LNCaP clone FGC (cell line): ENCODE results near the gene FOSL1.

Experiments
- DNase-seq: peaks from one replicate; pipeline ENCODE4 v3.0.0-alpha.2; 2011; ENCODE audit warnings: low read depth
- H3K4me3 ChIP-seq: 2 replicates; pipeline ENCODE4 v1.5.1; 2011; ENCODE audit warnings: mild to moderate bottlenecking, low read depth, low read length, control low read depth
- CTCF ChIP-seq: IDR thresholded peaks from 2 replicates; pipeline ENCODE4 v1.5.1; 2012; ENCODE audit warnings: mild to moderate bottlenecking; ENCODE audit not compliant: control insufficient read depth, insufficient read depth; ENCODE audit errors: extremely low read depth

Gene FOSL1

GRCh38 chr11:65891219-65892136 lies 8.7 kb downstream of the FOSL1 start:
- peak overlapping the region; percentile 60 for H3K4me3 ChIP-seq
- no peak for DNase-seq
- TF ChIP-seq CTCF: no peak

DNA sequence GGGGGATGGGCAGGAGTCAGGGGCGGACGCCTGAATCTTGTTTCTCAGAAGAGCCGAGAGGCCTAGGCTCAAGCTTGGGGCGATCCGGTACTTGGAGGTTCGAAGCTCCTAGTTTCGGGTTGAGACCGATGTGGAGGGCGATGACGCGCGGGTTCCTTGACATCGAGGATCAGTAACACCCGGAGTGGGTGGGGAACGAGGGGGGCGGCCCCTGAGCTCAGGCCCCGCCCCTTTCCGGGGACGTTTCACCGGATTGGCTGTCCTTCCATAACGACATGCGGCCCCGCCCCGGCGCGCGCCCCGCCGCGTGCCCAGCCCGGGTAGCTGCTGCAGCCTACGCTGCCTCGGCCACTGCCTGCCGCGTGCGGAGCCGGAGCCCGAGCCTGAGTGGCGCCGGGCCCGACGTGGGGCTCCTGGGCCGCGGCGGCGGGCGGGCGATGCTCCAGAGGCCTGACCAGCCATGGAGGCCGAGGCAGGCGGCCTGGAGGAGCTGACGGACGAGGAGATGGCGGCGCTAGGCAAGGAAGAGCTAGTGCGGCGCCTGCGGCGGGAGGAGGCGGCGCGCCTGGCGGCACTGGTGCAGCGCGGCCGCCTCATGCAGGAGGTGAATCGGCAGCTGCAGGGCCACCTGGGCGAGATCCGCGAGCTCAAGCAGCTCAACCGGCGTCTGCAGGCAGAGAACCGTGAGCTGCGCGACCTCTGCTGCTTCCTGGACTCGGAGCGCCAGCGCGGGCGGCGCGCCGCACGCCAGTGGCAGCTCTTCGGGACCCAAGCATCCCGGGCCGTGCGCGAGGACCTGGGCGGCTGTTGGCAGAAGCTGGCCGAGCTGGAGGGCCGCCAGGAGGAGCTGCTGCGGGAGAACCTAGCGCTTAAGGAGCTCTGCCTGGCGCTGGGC lies 9.6 kb downstream of the FOSL1 start, which contains the start of gene CCDC85B:
Gene CCDC85B (plus strand): TSS at position 350 of the 895 bp plus-strand sequence. CDS start 111 bp downstream, at position 461.
- TF ChIP-seq CTCF: no peak
- peak; percentile 75 for DNase-seq
- peak within 1 kb of the TSS; percentile 60 for H3K4me3 ChIP-seq

DNA sequence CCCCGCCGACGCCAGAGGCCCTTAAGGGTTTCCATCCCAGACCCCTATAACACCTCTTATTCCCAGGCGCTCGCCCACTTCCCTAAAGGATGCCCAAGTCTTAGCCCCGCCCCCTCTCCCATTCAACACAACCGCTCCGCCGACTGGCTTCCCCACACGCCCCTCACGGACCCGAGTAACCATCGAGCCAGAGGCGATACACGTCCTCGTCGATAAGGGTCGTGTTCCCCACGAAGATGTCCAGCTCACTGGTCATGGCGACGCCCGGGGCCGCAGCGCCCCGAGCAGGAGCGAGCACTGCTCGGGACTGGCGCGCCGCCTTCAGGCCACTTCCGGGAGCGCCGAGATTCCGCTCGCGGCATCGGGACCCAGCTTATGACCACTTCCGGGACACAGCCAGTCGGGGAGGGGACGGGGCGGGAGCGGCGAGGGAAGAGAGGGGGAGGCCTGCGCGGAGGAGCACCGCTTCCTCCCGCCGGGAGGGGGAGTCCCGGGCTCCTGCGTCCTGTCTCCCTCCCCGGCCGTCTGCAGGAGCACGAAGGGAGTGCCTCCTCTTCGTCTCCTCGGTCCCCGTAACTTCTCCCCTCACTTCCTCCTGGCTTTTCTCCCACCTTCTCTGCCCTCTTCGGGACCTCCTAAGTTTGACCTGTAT lies 11.9 kb downstream of the FOSL1 start, which contains the start of gene FIBP:
Gene FIBP (minus strand): TSS at position 309 of the 652 bp plus-strand sequence. CDS start 53 bp downstream, at position 256.
- H3K4me3 ChIP-seq: peak within 1 kb of the TSS; percentile 83
- DNase-seq: peak; percentile 83
- peak; percentile 71 for TF ChIP-seq CTCF

- peak overlapping the region; percentile 83 for H3K4me3 ChIP-seq
- DNase-seq: peak; percentile 6
- TF ChIP-seq CTCF: no peak
Observed at GRCh38 chr11:65887723-65888162, 12.4 kb downstream of the FOSL1 start.

DNA sequence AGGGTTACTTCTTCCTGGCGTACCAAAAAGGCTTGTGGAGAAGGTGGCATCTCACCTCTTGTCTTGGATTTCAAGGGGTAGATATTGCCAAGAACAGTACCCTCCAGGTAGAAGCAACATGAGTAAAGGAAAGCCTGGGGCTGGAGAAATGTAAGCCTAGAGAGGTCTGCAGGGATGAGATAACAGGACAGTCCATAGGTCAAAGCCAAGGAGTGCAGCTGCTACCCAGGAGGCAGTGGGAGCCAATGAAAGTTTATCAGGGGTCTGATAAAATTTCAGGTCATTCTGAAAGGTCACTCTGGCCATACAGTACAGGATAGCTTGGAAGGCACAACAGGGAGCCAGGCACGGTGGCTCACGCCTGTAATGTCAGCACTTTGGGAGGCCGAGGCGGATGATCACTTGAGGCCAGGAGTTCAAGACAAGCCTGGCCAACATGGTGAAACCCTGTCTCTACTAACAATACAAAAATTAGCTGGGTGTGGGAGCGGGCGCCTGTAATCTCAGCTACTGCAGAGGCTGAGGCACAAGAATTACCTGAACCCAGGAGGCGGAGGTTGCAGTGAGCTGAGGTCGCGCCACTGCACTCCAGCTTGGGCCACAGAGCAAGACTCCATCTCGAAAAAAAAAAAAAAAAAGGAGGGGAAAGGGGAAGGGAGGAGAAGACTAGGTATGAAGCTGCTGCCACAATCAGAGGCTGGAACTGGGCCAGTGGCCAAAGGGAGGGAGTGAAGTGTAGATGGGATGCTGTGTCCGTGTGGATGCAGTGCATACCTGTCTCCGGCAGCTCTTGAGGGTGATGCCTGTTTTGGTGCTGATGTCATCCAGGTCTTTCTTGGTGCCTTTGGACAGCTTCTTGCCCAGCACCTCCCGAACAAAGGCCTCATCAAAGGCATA lies 13.1 kb downstream of the FOSL1 start:
- H3K4me3 ChIP-seq: peak overlapping the region; percentile 83
- no peak for TF ChIP-seq CTCF
- no peak for DNase-seq
